K562 (cell line): ENCODE data around the gene S100G. TPM values are rescaled to one million over a fixed set of nuclear protein-coding genes. Genes with fewer than 3 reads are reported as not detected.

ENCODE experiments used
- ATAC-seq: fragments of 200-7000 bp; cut with Tn5 transposase; 3 replicates; pipeline ENCODE4 v1.9.1; 2020; ENCODE audit warnings: moderate library complexity
- BruUV-seq: library from RNA; stranded (reverse); fragments of 400-500 nt; replicated peaks from 2 replicates; lab custom pipeline; 2021; lab: Mats Ljungman, UMichigan
- CTCF ChIA-PET: fragments of 300-600 bp; formaldehyde crosslinking; extraction: SDS; loops from one replicate; lab custom pipeline; 2021; ENCODE audit warnings: low intra/inter-chr PET ratio; lab: Yijun Ruan, JAX
- POLR2A ChIA-PET: fragments of 300-600, 350-650 bp; sonication (Branson Sonifier 250); formaldehyde crosslinking; extraction: SDS; loops from one replicate; lab custom pipeline; 2021; ENCODE audit warnings: antibody characterized with exemption, inconsistent platforms; lab: Yijun Ruan, JAX
- DNase-seq, 4 experiments: peaks; one replicate each; pipeline versions ENCODE4 v3.0.0 to v3.0.0-alpha.2; 2011 to 2018; ENCODE audit warnings: low spot score in 3 of 4, mixed read lengths in 3 of 4; ENCODE audit errors: extremely low read depth in 1 of 4
- FAIRE-seq: peaks from 2 replicates; lab custom pipeline; 2011; peaks lifted over from hg19 to GRCh38; lab: Jason Lieb, UNC
- H2AFZ ChIP-seq: 2 replicates; pipeline ENCODE4 v1.6.0; 2011; ENCODE audit warnings: low read depth, low read length, control low read depth, inconsistent platforms
- H3K27ac ChIP-seq: fragments of 200-600 bp; 3 replicates; pipeline ENCODE4 v1.8.0; 2011; ENCODE audit warnings: low read depth, mild to moderate bottlenecking, control low read depth, inconsistent platforms, low read length, moderate library complexity, mixed read lengths; ENCODE audit errors: extremely low read depth
- H3K27me3 ChIP-seq, 2 experiments: fragments of 300-600 bp in 1 of 2; 2 replicates in 1 of 2; 3 replicates in 1 of 2; pipeline versions ENCODE4 v1.6.0 to v1.8.0; 2011; ENCODE audit warnings: inconsistent platforms in 2 of 2, low read length in 2 of 2, mild to moderate bottlenecking in 1 of 2, mixed read lengths in 1 of 2, moderate library complexity in 1 of 2; ENCODE audit not compliant: control insufficient read depth in 2 of 2, insufficient read depth in 2 of 2
- H3K36me3 ChIP-seq: fragments of 300-600 bp; 3 replicates; pipeline ENCODE4 v1.8.0; 2011; ENCODE audit warnings: mild to moderate bottlenecking, low read length, inconsistent platforms; ENCODE audit not compliant: control insufficient read depth, insufficient read depth
- H3K4me1 ChIP-seq, 2 experiments: fragments of 200-600 bp in 1 of 2; replicated peaks in 1 of 2; 2 replicates in 1 of 2; 3 replicates in 1 of 2; pipeline versions ENCODE4 v1.5.1 to v1.8.0; 2011; ENCODE audit warnings: inconsistent platforms in 2 of 2, low read length in 2 of 2, mild to moderate bottlenecking in 1 of 2, mixed read lengths in 1 of 2, moderate library complexity in 1 of 2; ENCODE audit not compliant: control insufficient read depth in 2 of 2, insufficient read depth in 2 of 2
- H3K4me2 ChIP-seq: 2 replicates; pipeline ENCODE4 v1.6.1; 2011; ENCODE audit warnings: low read length, control low read depth, inconsistent platforms, mixed read lengths; ENCODE audit not compliant: insufficient read depth
- H3K4me3 ChIP-seq: fragments of 200-600 bp; sonication (generic), shearing (Covaris generic); 2 replicates; pipeline ENCODE4 v1.5.1; 2016; ENCODE audit warnings: control low read depth, inconsistent platforms
- H3K79me2 ChIP-seq: fragments of 200-600 bp; 3 replicates; pipeline ENCODE4 v1.8.0; 2011; ENCODE audit warnings: low read length, inconsistent platforms; ENCODE audit not compliant: control insufficient read depth, insufficient read depth
- H3K9ac ChIP-seq, 2 experiments: 2 replicates each; pipeline versions ENCODE4 v1.6.0 to v1.6.1; 2011; ENCODE audit warnings: low read depth in 2 of 2, low read length in 2 of 2, control low read depth in 1 of 2, inconsistent platforms in 1 of 2, mild to moderate bottlenecking in 1 of 2, mixed read lengths in 1 of 2; ENCODE audit not compliant: insufficient read depth in 1 of 2
- H3K9me1 ChIP-seq: one replicate; pipeline ENCODE4 v1.6.0; 2011; ENCODE audit warnings: inconsistent platforms, mild to moderate bottlenecking, low read length, moderate library complexity; ENCODE audit not compliant: control insufficient read depth, insufficient read depth
- H3K9me3 ChIP-seq: replicated peaks from 2 replicates; pipeline ENCODE4 v1.5.1; 2011; ENCODE audit warnings: low read depth, low read length, inconsistent platforms; ENCODE audit not compliant: control insufficient read depth, insufficient read depth
- H4K20me1 ChIP-seq: replicated peaks from 2 replicates; pipeline ENCODE4 v1.6.1; 2011; ENCODE audit warnings: low read length, inconsistent platforms, mixed read lengths; ENCODE audit not compliant: control insufficient read depth, insufficient read depth
- ELF4 ChIP-seq: fragments of 450-650 bp; formaldehyde crosslinking; IDR thresholded peaks from 2 replicates; pipeline ENCODE4 v1.4.0; 2022; ENCODE audit warnings: missing genetic modification characterization
- ETV6 ChIP-seq, 3 experiments: fragments of 150-350 bp in 1 of 3; sonication (generic) in 1 of 3; formaldehyde crosslinking in 1 of 3; IDR thresholded peaks; 2 replicates each; pipeline versions ENCODE4 v1.6.1 to v1.8.0; 2014 to 2022; ENCODE audit warnings: borderline replicate concordance in 2 of 3, low read depth in 2 of 3, antibody characterized with exemption in 1 of 3, low read length in 1 of 3, mild to moderate bottlenecking in 1 of 3, missing genetic modification reagents in 1 of 3
- HEY1 ChIP-seq: fragments of 250-450 bp; sonication (Bioruptor Pico); IDR thresholded peaks from 2 replicates; pipeline ENCODE4 v1.5.0; 2020; ENCODE audit warnings: mild to moderate bottlenecking, moderate library complexity, borderline replicate concordance
- PHB2 ChIP-seq: fragments of 450-650 bp; IDR thresholded peaks from 2 replicates; pipeline ENCODE4 v1.6.1; 2017; ENCODE audit warnings: low read depth
- PHTF2 ChIP-seq: fragments of 250-450 bp; sonication (Bioruptor Pico); IDR thresholded peaks from 2 replicates; pipeline ENCODE4 v1.5.0; 2021; ENCODE audit warnings: mild to moderate bottlenecking
- RFX7 ChIP-seq: fragments of 250-450 bp; sonication (Bioruptor Pico); IDR thresholded peaks from 2 replicates; pipeline ENCODE4 v1.5.1; 2021; ENCODE audit warnings: mild to moderate bottlenecking
- SAP30 ChIP-seq: fragments of 200-600 bp; sonication (generic); IDR thresholded peaks from 2 replicates; pipeline ENCODE4 v1.6.1; 2012; ENCODE audit warnings: borderline replicate concordance, low read depth, mild to moderate bottlenecking, moderate library complexity, low read length, control low read depth, inconsistent platforms; ENCODE audit not compliant: insufficient read depth, poor library complexity, severe bottlenecking
- SRSF1 ChIP-seq: fragments of 200-400 bp; formaldehyde crosslinking; IDR thresholded peaks from 2 replicates; pipeline ENCODE4 v1.6.1; 2017; ENCODE audit warnings: mild to moderate bottlenecking, low read depth, low read length, moderate library complexity
- TEAD4 ChIP-seq, 2 experiments: sonication (generic) in 1 of 2; formaldehyde crosslinking in 1 of 2; IDR thresholded peaks; 2 replicates each; pipeline versions ENCODE4 v1.6.1 to v1.8.0; 2012 to 2022; ENCODE audit warnings: borderline replicate concordance in 1 of 2, inconsistent platforms in 1 of 2, low read length in 1 of 2, mild to moderate bottlenecking in 1 of 2, missing genetic modification reagents in 1 of 2
- TRIM28 ChIP-seq: fragments of 450-650 bp; IDR thresholded peaks from 2 replicates; pipeline ENCODE4 v1.6.1; 2017
- ZBED1 ChIP-seq: IDR thresholded peaks from 2 replicates; pipeline ENCODE4 v1.6.1; 2014
- ZNF354B ChIP-seq: fragments of 250-450 bp; sonication (Bioruptor Pico); IDR thresholded peaks from 2 replicates; pipeline ENCODE4 v1.4.0; 2020
- WGBS: fragments of 100-300 bp; shearing (Covaris generic); methylation state at CpG from one replicate; pipeline ENCODE4 v1.1.6; 2016; ENCODE audit warnings: low coverage, mixed read lengths; ENCODE audit not compliant: insufficient coverage; ENCODE audit errors: missing lambda C conversion rate; 5-methylcytosine and 5-hydroxymethylcytosine counted together
- in situ Hi-C: fragments of 300-500 bp; cut with MboI; formaldehyde crosslinking; loops from 4 replicates; pipeline ENCODE4 v1.15.0; 2018; ENCODE audit warnings: inconsistent platforms, mixed read lengths
- intact Hi-C: fragments of 100-400 bp; cut with micrococcal nuclease; formaldehyde crosslinking; loops from 2 replicates; pipeline ENCODE4 v1.14.2; 2022
- polyA plus RNA-seq, 8 experiments: library from polyadenylated mRNA; depleted of rRNA in 4 of 8; stranded (reverse) in 5 of 8; unstranded in 3 of 8; fragments of >200 nt; fragmentation: Nextera tagmentation in 2 of 8; fragmentation: Illumina TruSeq in 1 of 8; extraction: Ambion mirVana in 2 of 8; extraction: Trizol in 1 of 8; gene quantifications; 2 replicates each; pipeline versions ENCODE4 v1.2.1 to v1.2.3, GENCODE V29; 2011 to 2014; ENCODE audit warnings: inconsistent platforms in 1 of 8, missing spikeins in 1 of 8
- total RNA-seq, 7 experiments: library from RNA; depleted of rRNA in 6 of 7; stranded (reverse); fragments of >200 nt in 6 of 7; fragmentation: Illumina TruSeq in 2 of 7; extraction: Trizol in 2 of 7; gene quantifications; 2 replicates each; pipeline versions ENCODE4 v1.2.1 to v1.2.3, GENCODE V29; 2011 to 2021; ENCODE audit warnings: low replicate concordance in 1 of 7
- TF ChIP-seq, protein P1 (sequence below): fragments of 150-350 bp; conservative IDR thresholded peaks from 2 replicates; pipeline ENCODE4 v1.6.1; 2014; ENCODE audit warnings: low read length
- TF ChIP-seq, protein P2 (sequence below): sonication (generic); formaldehyde crosslinking; IDR thresholded peaks from 2 replicates; pipeline ENCODE4 v1.8.0; 2022; ENCODE audit warnings: missing genetic modification reagents, mild to moderate bottlenecking, borderline replicate concordance

S100G gene
- total and polyA plus RNA-seq, 9 of the 15 experiments (the other 6 are each of a cell fraction or from before 2014, with no cell fraction given): not detected

DNA sequence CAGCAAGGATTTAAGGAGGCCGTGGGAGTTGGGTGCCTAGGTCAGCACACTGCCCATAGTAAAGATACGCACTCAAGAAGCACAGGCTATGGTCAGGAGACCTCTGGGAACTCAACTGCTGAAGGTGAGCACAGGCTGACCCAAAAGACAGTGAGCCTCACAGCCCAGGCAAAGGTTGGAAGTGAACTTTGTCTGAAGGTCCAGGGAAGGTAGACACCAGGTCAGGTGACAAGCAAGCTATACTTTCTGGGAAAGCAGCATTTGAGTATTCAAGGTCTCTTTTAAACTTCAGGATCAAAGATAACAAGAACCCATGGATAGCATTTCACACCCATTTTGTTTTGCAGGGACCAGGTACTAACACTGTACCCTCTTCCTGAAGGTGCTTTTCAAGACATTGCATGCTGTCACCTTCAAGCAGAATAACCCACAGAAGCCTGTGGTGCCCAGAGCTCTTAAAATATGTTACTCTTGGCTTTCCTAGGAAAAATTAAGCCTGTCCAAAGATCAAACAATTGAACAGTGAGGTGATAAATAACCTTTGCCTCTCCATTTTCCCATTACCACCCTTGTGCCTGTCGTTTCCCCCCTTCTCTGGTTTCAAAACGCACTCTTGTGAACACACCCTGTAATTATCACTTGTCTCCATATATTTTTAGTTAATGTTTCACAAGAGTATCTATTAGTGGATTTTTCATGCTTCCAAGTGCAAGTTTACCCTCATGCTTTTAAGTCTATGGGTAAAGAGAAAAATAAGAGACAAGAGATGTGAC is 3.4 kb upstream of the S100G start:
- H3K27ac ChIP-seq: no peak overlapping the region
- in situ Hi-C loops: no loop called here
- no peak for FAIRE-seq

More for the DNA sequence above, 3.4 kb upstream of the S100G start:
- Histone ChIP-seq H2AFZ (no peak overlapping the region), H3K9me1 (no peaks in the 10 kb centered on the region), H3K9ac (no peak overlapping the region), H3K4me2 (no peak overlapping the region), H3K36me3 (no peaks in the 10 kb centered on the region), H3K9me3 (no peaks in the 10 kb centered on the region), H4K20me1 (no peaks in the 10 kb centered on the region), H3K79me2 (no peaks in the 10 kb centered on the region), H3K4me3 (no peak overlapping the region), H3K4me1 (no peaks in the 10 kb centered on the region), H3K27me3 (no peaks in the 10 kb centered on the region)
- BruUV-seq: no TSS peak
- CTCF ChIA-PET: no interaction called here
- 73% methylated on average over 4 of the region's 4 CpGs for WGBS
- POLR2A ChIA-PET: no interaction called here
- ATAC-seq (no peak), DNase-seq (no peak)
- intact Hi-C loops: no loop called here
- TF ChIP-seq, protein P1, sequence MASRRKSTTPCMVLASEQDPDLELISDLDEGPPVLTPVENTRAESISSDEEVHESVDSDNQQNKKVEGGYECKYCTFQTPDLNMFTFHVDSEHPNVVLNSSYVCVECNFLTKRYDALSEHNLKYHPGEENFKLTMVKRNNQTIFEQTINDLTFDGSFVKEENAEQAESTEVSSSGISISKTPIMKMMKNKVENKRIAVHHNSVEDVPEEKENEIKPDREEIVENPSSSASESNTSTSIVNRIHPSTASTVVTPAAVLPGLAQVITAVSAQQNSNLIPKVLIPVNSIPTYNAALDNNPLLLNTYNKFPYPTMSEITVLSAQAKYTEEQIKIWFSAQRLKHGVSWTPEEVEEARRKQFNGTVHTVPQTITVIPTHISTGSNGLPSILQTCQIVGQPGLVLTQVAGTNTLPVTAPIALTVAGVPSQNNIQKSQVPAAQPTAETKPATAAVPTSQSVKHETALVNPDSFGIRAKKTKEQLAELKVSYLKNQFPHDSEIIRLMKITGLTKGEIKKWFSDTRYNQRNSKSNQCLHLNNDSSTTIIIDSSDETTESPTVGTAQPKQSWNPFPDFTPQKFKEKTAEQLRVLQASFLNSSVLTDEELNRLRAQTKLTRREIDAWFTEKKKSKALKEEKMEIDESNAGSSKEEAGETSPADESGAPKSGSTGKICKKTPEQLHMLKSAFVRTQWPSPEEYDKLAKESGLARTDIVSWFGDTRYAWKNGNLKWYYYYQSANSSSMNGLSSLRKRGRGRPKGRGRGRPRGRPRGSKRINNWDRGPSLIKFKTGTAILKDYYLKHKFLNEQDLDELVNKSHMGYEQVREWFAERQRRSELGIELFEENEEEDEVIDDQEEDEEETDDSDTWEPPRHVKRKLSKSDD: no peak
- TF ChIP-seq PHB2 (no peak), ELF4 (CRISPR knock-in tag) (no peak), ZBED1 (no peak), SRSF1 (no peak), RFX7 (no peak), HEY1 (CRISPR knock-in tag) (no peak), PHTF2 (CRISPR knock-in tag) (no peak), ETV6 (IDR thresholded peaks at IDR 0.05; ENCODE audit: borderline replicate concordance in 1 of 2, low read depth in 2 of 2, low read length in 1 of 2) (no peak), ETV6 (CRISPR knock-in tag; IDR thresholded peaks at IDR 0.05; ENCODE audit: borderline replicate concordance) (no peak), SAP30 (no peak), ZNF354B (CRISPR knock-in tag) (no peak), TEAD4 (IDR thresholded peaks at IDR 0.05; ENCODE audit: low read length) (no peak), TEAD4 (CRISPR knock-in tag; IDR thresholded peaks at IDR 0.05; ENCODE audit: borderline replicate concordance) (no peak), TRIM28 (no peak)
- TF ChIP-seq, protein P2, sequence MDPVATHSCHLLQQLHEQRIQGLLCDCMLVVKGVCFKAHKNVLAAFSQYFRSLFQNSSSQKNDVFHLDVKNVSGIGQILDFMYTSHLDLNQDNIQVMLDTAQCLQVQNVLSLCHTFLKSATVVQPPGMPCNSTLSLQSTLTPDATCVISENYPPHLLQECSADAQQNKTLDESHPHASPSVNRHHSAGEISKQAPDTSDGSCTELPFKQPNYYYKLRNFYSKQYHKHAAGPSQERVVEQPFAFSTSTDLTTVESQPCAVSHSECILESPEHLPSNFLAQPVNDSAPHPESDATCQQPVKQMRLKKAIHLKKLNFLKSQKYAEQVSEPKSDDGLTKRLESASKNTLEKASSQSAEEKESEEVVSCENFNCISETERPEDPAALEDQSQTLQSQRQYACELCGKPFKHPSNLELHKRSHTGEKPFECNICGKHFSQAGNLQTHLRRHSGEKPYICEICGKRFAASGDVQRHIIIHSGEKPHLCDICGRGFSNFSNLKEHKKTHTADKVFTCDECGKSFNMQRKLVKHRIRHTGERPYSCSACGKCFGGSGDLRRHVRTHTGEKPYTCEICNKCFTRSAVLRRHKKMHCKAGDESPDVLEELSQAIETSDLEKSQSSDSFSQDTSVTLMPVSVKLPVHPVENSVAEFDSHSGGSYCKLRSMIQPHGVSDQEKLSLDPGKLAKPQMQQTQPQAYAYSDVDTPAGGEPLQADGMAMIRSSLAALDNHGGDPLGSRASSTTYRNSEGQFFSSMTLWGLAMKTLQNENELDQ (CRISPR knock-in tag): no peak
